Measurements from ENCODE around the gene ZIC2. TPM values are rescaled to one million over a fixed set of nuclear protein-coding genes. Genes with fewer than 3 reads are reported as not detected.

Gene ZIC2
- total RNA-seq, 2 donors from 2014 or later, result 0.11 to 0.82 TPM

DNA sequence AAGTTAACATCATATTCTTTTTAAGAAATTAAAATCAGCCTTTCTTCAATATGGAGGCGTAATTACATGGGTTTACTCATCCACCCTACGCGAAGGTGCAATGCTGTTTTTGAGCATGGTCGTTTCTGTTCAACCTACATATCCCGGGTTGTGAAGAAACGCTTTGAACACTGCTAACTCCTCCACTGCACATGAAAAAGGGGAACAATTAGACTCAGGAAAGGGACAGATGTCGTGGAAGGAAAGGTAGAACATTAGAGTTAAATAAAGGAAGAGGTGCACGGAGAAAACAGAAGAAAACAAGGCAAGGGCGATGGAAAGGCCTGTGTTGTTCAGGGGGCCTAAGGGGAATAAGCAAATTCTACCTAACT is 14.1 kb upstream of the ZIC2 start:
- TF ChIP-seq, protein P1, sequence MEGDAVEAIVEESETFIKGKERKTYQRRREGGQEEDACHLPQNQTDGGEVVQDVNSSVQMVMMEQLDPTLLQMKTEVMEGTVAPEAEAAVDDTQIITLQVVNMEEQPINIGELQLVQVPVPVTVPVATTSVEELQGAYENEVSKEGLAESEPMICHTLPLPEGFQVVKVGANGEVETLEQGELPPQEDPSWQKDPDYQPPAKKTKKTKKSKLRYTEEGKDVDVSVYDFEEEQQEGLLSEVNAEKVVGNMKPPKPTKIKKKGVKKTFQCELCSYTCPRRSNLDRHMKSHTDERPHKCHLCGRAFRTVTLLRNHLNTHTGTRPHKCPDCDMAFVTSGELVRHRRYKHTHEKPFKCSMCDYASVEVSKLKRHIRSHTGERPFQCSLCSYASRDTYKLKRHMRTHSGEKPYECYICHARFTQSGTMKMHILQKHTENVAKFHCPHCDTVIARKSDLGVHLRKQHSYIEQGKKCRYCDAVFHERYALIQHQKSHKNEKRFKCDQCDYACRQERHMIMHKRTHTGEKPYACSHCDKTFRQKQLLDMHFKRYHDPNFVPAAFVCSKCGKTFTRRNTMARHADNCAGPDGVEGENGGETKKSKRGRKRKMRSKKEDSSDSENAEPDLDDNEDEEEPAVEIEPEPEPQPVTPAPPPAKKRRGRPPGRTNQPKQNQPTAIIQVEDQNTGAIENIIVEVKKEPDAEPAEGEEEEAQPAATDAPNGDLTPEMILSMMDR (IDR thresholded peaks at IDR 0.05), result no peak
- DNase-seq, result no peak
- Histone ChIP-seq H3K27ac (no peak overlapping the region), H3K4me1 (peaks cover 9% of the 10 kb centered on the region), H3K9ac (ENCODE audit: low read depth in 2 of 2, low read length in 2 of 2) (no peak overlapping the region), H3K9me3 (no peaks in the 10 kb centered on the region), H3K4me3 (no peak overlapping the region), H3K36me3 (no peaks in the 10 kb centered on the region), H3K27me3 (peaks cover 79% of the 10 kb centered on the region)
- intact Hi-C loops (cut with DNase I), result no loop called here

DNA sequence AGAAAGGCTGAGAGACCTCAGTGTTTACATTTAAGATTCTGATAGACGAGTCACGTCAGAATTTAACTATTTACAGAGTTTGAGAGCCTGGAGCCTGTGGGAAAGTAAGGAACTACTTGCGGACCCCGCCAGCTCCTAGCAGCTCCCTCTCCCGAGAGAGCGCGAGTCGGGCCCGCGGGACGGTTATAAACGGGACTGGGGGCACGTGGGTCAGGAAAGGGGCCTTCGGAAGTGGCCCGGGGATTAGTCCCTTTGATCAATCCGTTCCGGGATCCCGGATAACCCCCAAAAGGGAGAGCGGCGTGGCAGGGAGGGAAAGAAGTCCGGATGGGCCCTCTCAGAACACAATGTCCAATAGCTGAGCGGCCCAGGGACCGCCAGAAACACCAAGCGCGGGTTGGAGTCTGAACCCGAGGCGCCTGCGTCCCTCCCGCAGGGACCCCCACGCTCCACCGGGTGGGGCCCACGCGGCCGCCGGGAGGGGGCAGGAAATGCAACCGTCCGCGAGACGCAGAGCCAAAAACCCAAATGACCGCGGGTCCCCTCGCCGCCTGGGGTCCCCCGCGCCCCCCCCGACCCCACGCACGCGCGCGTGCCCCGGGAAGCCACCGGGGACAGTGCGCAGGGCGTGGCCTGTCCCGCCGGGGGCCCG is 13.6 kb upstream of the ZIC2 start:
- TF ChIP-seq, protein P1 (IDR thresholded peaks at IDR 0.05), result no peak
- no peak overlapping the region for H3K27ac ChIP-seq
- H3K36me3 ChIP-seq, result no peaks in the 10 kb centered on the region
- intact Hi-C loops (cut with DNase I), result no loop called here
- no peaks in the 10 kb centered on the region for H3K9me3 ChIP-seq
- peaks cover 79% of the 10 kb centered on the region for H3K27me3 ChIP-seq
- DNase-seq, result no peak
- H3K4me3 ChIP-seq, result peak overlapping the region; percentile 19
- peaks cover 9% of the 10 kb centered on the region for H3K4me1 ChIP-seq
- no peak overlapping the region for H3K9ac ChIP-seq (ENCODE audit: low read depth in 2 of 2, low read length in 2 of 2)

DNA sequence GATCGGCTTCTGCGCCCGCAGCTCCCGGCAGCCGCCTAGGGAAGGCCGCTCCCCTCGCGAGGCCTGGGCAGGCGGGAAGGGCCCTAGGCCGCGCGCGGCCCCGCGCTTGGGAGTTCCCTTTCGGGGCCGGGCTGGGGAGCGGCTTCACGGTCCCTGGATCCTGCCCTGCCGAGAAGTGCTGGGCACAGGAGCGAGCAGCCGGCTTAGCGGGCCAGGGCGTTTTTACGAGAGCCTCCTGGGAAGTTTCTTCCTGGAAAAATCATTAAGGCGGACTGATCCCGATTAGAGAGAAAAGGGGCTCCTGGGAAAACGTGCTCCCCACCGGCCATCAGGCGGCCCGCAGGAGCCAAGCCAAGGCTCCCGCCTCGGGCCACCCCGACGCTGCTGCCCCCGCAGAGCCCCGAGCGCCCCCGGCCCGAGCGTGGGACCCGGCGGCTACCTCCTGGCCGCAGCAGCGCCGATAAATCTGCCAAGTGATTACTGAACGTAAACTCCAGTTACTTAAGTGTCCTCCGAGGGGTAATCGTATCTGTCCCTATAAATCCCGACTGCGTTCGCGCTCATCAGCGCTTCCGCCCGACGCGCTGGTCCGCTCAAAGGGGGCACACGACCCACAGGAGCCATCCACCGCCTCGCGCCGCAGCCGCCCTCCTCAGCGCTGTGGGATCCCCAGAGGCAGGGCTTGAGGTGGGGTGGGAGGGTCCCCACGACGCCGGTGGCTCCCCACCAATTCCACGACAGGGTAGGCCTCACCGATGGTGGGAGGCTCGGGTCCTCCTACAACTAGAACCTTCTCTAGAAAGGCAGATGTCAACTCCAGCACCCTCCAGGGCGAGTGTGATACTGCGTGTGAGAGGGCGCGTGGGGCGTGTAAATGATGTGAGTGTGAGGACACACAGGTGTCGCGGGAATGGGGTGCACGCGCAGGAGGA is 12.8 kb upstream of the ZIC2 start:
- Histone ChIP-seq H3K27ac (no peak overlapping the region), H3K27me3 (peaks cover 86% of the 10 kb centered on the region), H3K36me3 (no peaks in the 10 kb centered on the region), H3K4me3 (peak overlapping the region; percentile 19), H3K4me1 (peaks cover 9% of the 10 kb centered on the region), H3K9ac (ENCODE audit: low read depth in 2 of 2, low read length in 2 of 2) (no peak overlapping the region), H3K9me3 (no peaks in the 10 kb centered on the region)
- DNase-seq, result peak; percentile 58
- intact Hi-C loops (cut with DNase I), result no loop called here
- TF ChIP-seq, protein P1 (IDR thresholded peaks at IDR 0.05), result no peak

DNA sequence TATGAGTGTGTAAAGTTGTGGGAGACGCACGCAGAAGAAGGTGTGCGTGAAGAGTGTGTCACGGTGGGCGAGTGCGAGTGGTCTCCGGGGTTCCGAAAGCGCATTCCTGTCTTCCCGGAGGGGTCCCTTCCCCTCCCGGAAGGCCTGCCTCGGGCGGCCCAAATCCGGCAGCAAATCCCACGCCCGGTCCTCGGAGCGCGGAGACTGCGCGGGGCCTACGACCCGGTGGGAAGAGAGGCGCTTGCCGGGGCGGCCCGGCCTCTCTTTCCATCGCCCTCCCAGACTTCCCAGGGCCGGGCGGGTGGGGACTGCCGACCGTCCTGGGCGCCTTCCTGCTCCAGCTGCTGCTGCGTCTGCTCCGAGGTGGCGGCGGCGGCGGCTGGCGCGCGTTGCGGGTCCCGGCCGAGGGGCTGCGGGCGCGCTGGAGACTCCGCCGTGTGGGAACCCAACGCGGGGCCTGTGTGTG is 12.1 kb upstream of the ZIC2 start:
- no peak overlapping the region for H3K4me3 ChIP-seq
- DNase-seq, result peak; percentile 15

More for the DNA sequence above, 12.1 kb upstream of the ZIC2 start:
- intact Hi-C loops (cut with DNase I), result no loop called here
- Histone ChIP-seq H3K27me3 (peaks cover 89% of the 10 kb centered on the region), H3K9ac (ENCODE audit: low read depth in 2 of 2, low read length in 2 of 2) (no peak overlapping the region), H3K4me1 (peaks cover 9% of the 10 kb centered on the region), H3K27ac (no peak overlapping the region), H3K9me3 (no peaks in the 10 kb centered on the region), H3K36me3 (no peaks in the 10 kb centered on the region)
- TF ChIP-seq, protein P1 (IDR thresholded peaks at IDR 0.05), result no peak

All from colonic mucosa (tissue), 4 donors.